Cardiac muscle cell (in vitro differentiated cells and primary cell): Measurements from ENCODE around the gene PAPPA2. TPM values are rescaled to one million over a fixed set of nuclear protein-coding genes. Genes with fewer than 3 reads are reported as not detected.

Source experiments
- DNase-seq, 2 donors: peaks; one replicate each; pipeline versions ENCODE4 v3.0.0 to v3.0.0-alpha.2; 2010 to 2017; ENCODE audit warnings: low read depth in 1 of 2, low spot score in 1 of 2
- H3K27ac ChIP-seq: fragments of 200-600 bp; sonication (generic); 2 replicates; pipeline ENCODE4 v1.5.1; 2016
- H3K27me3 ChIP-seq: fragments of 200-600 bp; sonication (generic); 2 replicates; pipeline ENCODE4 v1.6.0; 2016; ENCODE audit warnings: control low read depth
- H3K36me3 ChIP-seq: fragments of 200-600 bp; sonication (generic); 2 replicates; pipeline ENCODE4 v1.5.1; 2016; ENCODE audit warnings: control low read depth
- H3K4me1 ChIP-seq: fragments of 200-600 bp; sonication (generic); 2 replicates; pipeline ENCODE4 v1.8.1; 2017; ENCODE audit warnings: low read depth, mild to moderate bottlenecking, mixed run types
- H3K4me3 ChIP-seq: fragments of 200-600 bp; sonication (generic); 2 replicates; pipeline ENCODE4 v1.5.1; 2016; ENCODE audit warnings: mild to moderate bottlenecking
- H3K9me3 ChIP-seq: fragments of 200-600 bp; sonication (generic); 2 replicates; pipeline ENCODE4 v1.5.1; 2017; ENCODE audit warnings: low read depth, mild to moderate bottlenecking, control low read depth
- polyA plus RNA-seq: library from polyadenylated mRNA; unstranded; fragments of >200 nt; fragmentation: Nextera tagmentation; extraction: Ambion mirVana; gene quantifications from 2 replicates; pipeline ENCODE4 v1.2.1, GENCODE V29; 2016
- total RNA-seq: library from RNA; depleted of rRNA; stranded (reverse); fragments of >200 nt; gene quantifications from 2 replicates; pipeline ENCODE4 v1.2.3, GENCODE V29; 2016
- TF ChIP-seq, protein P1 (sequence below): IDR thresholded peaks from 2 replicates; pipeline ENCODE4 v1.5.1; 2012; ENCODE audit warnings: low read depth, mild to moderate bottlenecking, low read length

Gene PAPPA2
- total and polyA plus RNA-seq, 2 experiments from 2014 or later: 1.2 to 2.9 TPM

DNA sequence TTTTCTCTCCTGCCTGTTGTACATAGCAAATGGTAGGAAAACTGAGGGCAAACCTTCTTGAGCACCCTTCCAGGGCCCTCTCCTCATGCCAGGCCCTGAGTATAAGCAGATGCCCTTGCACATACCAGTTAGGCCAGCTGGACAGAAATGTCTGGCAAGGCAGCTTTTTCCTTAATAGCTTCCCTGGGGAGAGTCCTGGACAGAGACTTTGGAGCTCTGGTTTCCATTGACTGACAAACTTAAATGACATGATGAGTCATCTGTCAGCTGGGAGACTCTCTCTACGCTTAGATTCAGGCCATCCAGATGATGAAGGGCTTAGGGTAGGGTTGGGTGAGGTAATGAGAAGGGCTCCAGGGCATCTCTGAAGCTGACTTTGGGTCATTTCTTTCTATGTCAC is 384.1 kb downstream of the PAPPA2 start:
- Histone ChIP-seq H3K36me3 (no peaks in the 10 kb centered on the region), H3K27me3 (no peaks in the 10 kb centered on the region), H3K4me3 (no peak overlapping the region), H3K9me3 (no peaks in the 10 kb centered on the region), H3K4me1 (peaks cover 7% of the 10 kb centered on the region), H3K27ac (no peak overlapping the region)
- TF ChIP-seq, protein P1, sequence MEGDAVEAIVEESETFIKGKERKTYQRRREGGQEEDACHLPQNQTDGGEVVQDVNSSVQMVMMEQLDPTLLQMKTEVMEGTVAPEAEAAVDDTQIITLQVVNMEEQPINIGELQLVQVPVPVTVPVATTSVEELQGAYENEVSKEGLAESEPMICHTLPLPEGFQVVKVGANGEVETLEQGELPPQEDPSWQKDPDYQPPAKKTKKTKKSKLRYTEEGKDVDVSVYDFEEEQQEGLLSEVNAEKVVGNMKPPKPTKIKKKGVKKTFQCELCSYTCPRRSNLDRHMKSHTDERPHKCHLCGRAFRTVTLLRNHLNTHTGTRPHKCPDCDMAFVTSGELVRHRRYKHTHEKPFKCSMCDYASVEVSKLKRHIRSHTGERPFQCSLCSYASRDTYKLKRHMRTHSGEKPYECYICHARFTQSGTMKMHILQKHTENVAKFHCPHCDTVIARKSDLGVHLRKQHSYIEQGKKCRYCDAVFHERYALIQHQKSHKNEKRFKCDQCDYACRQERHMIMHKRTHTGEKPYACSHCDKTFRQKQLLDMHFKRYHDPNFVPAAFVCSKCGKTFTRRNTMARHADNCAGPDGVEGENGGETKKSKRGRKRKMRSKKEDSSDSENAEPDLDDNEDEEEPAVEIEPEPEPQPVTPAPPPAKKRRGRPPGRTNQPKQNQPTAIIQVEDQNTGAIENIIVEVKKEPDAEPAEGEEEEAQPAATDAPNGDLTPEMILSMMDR: no peak
- DNase-seq: no peak

DNA sequence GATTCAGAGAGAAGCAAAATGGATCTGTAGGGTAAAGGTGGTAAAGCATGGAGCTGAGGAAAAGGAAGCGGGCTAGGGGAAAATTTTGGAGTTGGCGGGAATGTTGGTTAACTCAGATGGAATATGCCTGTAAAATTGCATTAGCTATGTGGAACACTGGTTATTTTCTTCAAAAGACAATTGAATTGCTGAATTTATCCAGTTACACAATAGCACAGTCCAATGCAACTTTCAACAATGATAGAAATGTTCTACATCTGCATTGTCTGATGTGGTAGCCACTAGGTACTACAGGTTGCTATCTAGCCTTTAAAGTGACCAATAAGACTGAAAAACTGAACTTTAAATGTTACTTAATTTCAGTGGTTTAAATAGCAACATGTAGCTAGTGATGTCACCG is 386.3 kb downstream of the PAPPA2 start:
- Histone ChIP-seq H3K36me3 (no peaks in the 10 kb centered on the region), H3K27ac (no peak overlapping the region), H3K4me1 (peaks cover 6% of the 10 kb centered on the region), H3K4me3 (no peak overlapping the region), H3K9me3 (no peaks in the 10 kb centered on the region), H3K27me3 (no peaks in the 10 kb centered on the region)
- TF ChIP-seq, protein P1: no peak
- no peak for DNase-seq

DNA sequence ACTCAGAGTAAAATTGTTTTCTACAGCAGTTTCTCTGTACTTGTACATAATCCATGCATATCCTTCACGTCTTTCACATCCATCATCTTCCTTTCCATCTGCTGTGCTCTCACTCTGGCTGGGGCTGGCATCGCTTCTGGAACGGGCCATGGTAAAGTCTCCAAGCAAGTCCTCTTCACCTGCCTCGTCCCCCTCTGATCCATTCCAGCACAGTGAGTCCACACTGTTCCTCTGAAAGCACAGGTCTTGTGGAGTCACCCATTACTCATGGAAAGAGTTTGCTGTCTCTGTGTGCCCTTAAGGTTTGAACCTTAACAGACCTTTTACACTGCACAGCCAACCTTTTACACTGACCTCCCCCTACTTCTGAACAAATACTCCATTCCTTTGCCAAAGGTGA is 387.9 kb downstream of the PAPPA2 start:
- Histone ChIP-seq H3K36me3 (no peaks in the 10 kb centered on the region), H3K27ac (no peak overlapping the region), H3K4me3 (no peak overlapping the region), H3K27me3 (no peaks in the 10 kb centered on the region), H3K9me3 (no peaks in the 10 kb centered on the region), H3K4me1 (peaks cover 6% of the 10 kb centered on the region)
- TF ChIP-seq, protein P1: no peak
- DNase-seq: no peak

DNA sequence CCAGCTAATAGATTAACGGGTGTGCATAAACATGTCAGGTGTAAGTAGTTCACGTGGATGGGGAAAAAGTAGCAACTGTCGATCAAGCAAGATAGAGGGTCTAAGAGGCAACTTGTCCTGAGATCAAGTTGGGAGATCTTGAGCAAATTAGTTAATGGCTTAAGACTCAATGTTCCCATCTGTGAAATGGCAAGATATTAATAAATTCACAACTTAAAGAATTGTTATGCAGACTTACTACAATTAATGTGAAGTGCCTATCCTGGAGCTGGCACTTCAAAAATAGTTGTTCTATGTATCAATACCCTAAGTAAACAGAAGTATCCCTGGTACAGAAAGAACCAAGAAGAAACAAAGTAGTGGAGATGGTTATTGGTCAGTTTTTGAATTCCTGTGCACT is 389.1 kb downstream of the PAPPA2 start:
- Histone ChIP-seq H3K4me3 (no peak overlapping the region), H3K4me1 (peaks cover 6% of the 10 kb centered on the region), H3K27ac (no peak overlapping the region), H3K36me3 (no peaks in the 10 kb centered on the region), H3K27me3 (no peaks in the 10 kb centered on the region), H3K9me3 (no peaks in the 10 kb centered on the region)
- no peak for DNase-seq
- TF ChIP-seq, protein P1: no peak

DNA sequence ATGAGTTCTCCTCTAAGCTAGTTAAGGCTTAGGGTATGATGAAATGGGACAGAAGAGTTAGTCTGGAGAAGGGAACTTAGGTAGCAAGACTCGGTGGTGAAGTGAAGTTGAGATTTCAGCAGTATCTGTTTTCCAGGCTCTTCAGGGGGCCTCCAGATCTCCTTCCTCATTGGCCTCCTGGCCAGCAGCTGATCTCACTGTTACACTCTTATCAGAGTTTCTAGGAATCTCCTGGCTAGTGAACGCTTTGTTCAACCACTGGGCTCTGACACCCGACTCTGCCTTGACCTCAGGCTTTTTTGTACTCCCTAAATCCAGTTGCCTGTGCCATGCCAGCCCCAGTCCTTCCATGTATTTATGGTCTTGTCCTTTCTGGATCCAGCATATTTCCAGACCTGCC is 390.5 kb downstream of the PAPPA2 start:
- Histone ChIP-seq H3K9me3 (no peaks in the 10 kb centered on the region), H3K27me3 (no peaks in the 10 kb centered on the region), H3K27ac (no peak overlapping the region), H3K4me3 (no peak overlapping the region), H3K4me1 (peaks cover 14% of the 10 kb centered on the region), H3K36me3 (no peaks in the 10 kb centered on the region)
- TF ChIP-seq, protein P1: no peak
- DNase-seq: no peak

DNA sequence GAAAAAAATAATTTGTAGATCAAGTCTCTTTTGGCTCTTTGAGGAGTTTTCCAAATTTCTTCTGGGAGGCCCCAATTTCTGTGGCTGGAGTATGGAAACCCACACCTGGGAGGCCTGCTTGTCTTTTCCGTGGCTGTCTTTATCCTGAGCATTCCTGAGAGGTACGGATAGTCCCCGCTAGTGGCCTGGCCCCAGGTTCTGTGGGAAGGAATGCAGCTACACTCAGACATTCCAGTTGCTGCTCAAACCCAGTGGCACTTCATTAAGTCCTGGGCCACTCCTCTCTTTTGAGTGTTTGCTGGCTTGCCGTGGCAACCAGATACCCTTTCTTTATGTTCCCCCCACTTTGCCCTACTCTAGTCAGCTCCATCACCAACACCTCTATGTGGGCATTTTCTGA is 391.1 kb downstream of the PAPPA2 start:
- TF ChIP-seq, protein P1: no peak
- no peak for DNase-seq
- no peaks in the 10 kb centered on the region for H3K9me3 ChIP-seq

More for the DNA sequence above, 391.1 kb downstream of the PAPPA2 start:
- H3K4me1 ChIP-seq: peaks cover 14% of the 10 kb centered on the region
- H3K27ac ChIP-seq: no peak overlapping the region
- H3K27me3 ChIP-seq: no peaks in the 10 kb centered on the region
- H3K4me3 ChIP-seq: no peak overlapping the region
- H3K36me3 ChIP-seq: no peaks in the 10 kb centered on the region
